HG03039 (cell line): ENCODE results near the gene VN1R2.
"Not testable (repeated sequence)": the region's sequence is repeated elsewhere in the genome, so short reads cannot be mapped to it uniquely, and the experiment has no call there.

ENCODE experiments used
- ATAC-seq: cut with Tn5 transposase; IDR thresholded peaks from one replicate; pipeline ENCODE4 v1.9.1; 2021; ENCODE audit warnings: mild to moderate bottlenecking, moderate library complexity; ENCODE audit not compliant: unreplicated experiment

Gene VN1R2, protein sequence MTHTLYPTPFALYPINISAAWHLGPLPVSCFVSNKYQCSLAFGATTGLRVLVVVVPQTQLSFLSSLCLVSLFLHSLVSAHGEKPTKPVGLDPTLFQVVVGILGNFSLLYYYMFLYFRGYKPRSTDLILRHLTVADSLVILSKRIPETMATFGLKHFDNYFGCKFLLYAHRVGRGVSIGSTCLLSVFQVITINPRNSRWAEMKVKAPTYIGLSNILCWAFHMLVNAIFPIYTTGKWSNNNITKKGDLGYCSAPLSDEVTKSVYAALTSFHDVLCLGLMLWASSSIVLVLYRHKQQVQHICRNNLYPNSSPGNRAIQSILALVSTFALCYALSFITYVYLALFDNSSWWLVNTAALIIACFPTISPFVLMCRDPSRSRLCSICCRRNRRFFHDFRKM

DNA sequence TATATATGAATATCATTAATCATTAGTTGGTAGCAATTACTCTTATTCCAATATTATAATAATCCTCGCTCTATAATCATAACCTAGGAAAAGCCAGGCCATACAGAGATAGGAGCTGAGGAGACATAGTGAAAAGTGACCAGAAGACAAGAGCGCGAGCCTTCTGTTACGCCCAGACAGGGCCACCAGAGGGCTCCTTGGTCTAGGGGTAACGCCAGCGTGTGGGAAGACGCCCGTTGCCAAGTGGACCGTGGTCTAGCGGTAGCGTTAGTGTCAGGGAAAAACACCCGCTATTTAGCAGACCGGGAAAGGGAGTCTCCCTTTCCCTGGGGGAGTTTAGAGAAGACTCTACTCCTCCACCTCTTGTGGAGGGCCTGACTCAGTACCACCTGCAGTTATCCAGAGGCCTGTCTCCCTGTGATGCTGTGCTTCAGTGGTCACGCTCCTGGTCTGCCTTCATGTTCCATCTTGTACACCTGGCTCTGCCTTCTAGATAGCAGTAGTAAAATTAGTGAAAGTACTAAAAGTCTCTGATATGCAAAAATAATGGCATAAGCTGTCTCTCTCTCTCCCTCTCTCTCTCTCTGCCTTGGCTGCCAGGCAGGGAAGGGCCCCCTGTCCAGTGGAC, at the start of gene VN1R2:
Gene VN1R2 (plus strand): TSS at position 578 of the 628 bp plus-strand sequence. CDS start 84 bp downstream, outside the sequence.
- not testable (repeated sequence) for ATAC-seq

- not testable (repeated sequence) for ATAC-seq
Measured at GRCh38 chr19:53211554-53211953, 46.5 kb upstream of the VN1R2 start.

GRCh38 chr19:53212703-53213320, 45.3 kb upstream of the VN1R2 start:
- ATAC-seq: no peak

- not testable (repeated sequence) for ATAC-seq
Measured at GRCh38 chr19:53222716-53223115, 35.4 kb upstream of the VN1R2 start.

DNA sequence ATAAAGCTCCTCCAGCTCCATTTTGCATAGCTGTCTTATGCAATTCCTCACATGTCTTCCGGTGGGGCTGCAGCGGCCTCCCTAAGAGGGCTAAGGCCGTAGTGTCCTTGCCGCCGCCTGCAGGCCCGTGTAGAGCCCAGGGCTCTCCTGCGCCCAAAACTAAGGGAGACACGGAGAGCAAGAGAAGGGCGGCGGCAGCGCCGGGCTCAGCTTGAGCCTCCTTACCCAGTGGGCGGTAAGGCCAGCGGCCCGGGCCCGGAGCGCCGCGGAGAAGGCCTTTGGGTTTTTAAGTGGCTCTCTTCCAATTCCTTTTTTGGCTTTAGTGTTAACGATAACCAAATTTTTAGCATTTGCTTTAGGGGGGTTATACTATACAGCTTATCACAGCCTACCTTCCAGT, 33.5 kb upstream of the VN1R2 start:
- no peak for ATAC-seq

DNA sequence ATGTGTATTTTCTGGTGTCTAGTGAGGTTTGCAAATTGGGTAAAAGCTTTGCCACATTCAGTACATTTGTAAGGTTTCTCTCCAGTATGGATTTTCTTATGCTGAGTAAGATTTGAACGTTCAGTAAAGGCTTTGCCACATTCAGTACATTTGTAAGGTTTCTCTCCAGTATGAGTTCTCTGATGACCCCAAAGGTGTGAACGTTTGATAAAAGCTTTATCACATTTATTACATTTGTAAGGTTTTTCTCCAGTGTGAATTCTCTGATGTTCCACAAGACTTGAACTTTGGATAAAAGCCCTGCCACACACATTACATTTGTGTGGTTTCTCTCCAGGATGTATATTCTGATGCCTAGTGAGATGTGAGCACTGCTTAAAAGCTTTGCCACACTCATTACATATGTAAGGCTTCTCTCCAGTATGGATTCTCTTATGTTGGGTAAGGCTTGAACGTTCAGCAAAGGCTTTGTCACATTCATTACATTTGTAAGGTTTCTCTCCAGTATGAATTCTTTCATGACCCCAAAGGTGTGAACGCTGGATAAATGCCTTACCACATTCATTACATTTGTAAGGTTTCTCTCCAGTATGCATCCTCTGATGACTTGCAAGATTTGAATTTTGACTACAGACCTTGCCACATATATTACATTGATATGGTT, 20.8 kb upstream of the VN1R2 start:
- ATAC-seq: no peak

DNA sequence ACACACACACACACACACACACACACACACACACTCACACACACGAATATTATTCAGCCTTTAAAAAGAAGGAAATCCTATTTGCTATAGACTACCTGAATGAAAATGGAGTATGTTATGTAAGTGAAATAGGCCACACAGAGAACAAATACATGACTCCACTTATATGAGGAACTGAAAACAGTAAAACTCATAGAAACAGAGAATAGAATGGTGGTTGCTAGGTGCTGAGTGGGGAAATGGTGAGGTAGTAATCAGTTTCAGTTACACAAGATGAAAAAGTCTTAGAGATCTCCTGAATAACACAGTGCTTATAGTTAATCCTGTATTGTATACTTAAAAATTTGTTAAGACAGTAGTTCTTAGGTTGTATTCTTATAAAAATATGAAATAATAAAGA, 11.6 kb upstream of the VN1R2 start:
- no peak for ATAC-seq

GRCh38 chr19:53254411-53255341, 3.4 kb upstream of the VN1R2 start, which contains the start of gene ZNF677:
ZNF677 (minus strand) TSS chr19:53254873; CDS start chr19:53251550, 3,323 bp downstream.
- ATAC-seq: no peak

- not testable (repeated sequence) for ATAC-seq
Measured at GRCh38 chr19:53267623-53268022, 9.5 kb downstream of the VN1R2 start, which contains the start of gene VN1R4. VN1R4 (minus strand) TSS chr19:53267723; CDS start chr19:53267665, 58 bp downstream.

DNA sequence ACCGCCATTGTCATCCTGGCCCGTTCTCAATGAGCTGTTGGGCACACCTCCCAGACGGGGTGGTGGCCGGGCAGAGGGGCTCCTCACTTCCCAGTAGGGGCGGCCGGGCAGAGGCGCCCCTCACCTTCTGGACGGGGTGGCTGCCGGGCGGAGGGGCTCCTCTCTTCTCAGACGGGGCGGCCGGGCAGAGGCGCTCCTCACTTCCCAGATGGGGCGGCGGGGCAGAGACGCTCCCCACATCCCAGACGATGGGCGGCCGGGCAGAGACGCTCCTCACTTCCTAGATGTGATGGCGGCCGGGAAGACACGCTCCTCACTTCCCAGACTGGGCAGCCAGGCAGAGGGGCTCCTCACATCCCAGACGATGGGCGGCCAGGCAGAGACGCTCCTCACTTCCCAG, 11.8 kb downstream of the VN1R2 start:
- not testable (repeated sequence) for ATAC-seq

GRCh38 chr19:53272044-53272443, 14.0 kb downstream of the VN1R2 start:
- no peak for ATAC-seq

GRCh38 chr19:53275480-53275879, 17.4 kb downstream of the VN1R2 start:
- ATAC-seq: no peak

DNA sequence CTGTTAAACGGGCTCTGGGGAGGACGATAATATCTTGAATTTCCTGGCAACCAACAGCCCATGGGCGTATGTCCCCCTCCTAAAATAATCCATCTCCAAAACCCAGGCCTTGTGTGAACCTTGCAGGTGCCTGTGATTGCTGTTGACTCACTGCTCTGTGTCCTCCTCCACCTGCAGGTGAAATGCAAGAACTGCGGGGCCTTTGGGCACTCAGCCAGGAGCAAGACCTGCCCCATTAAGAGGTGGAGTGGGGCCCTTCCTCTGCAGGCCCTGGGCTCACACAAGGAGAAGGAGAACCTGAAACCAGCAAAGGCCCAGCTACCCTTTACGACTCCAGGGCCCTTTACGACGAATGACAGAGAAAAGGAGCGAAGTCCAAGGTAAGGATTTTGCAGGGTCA, 23.9 kb downstream of the VN1R2 start:
- not testable (repeated sequence) for ATAC-seq

DNA sequence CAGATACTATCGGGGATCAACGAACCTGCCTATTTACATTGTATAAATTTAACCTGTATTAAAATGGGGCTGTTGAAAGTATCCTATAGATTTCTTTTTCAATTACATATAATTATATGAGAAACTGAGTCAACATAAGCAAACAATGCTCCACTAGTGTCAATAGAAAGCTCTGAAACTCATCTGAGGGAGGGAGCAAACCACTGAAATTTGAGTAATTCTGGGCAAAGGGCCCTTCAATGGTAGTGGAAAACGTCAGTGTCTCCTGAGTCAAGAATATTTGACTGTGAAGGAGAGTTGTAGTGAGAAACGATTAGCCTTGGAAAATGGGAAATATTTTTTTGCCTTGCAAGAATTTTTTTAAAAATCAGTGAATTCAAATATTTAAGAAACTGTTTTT, 27.0 kb downstream of the VN1R2 start:
- no peak for ATAC-seq

- no peak for ATAC-seq
Measured at GRCh38 chr19:53290758-53291549, 32.9 kb downstream of the VN1R2 start.

GRCh38 chr19:53294786-53295441, 36.8 kb downstream of the VN1R2 start:
- ATAC-seq: no peak

DNA sequence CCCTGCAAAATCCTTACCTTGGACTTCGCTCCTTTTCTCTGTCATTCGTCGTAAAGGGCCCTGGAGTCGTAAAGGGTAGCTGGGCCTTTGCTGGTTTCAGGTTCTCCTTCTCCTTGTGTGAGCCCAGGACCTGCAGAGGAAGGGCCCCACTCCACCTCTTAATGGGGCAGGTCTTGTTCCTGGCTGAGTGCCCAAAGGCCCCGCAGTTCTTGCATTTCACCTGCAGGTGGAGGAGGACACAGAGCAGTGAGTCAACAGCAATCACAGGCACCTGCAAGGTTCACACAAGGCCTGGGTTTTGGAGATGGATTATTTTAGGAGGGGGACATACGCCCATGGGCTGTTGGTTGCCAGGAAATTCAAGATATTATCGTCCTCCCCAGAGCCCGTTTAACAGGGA, 43.2 kb downstream of the VN1R2 start:
- ATAC-seq: not testable (repeated sequence)

DNA sequence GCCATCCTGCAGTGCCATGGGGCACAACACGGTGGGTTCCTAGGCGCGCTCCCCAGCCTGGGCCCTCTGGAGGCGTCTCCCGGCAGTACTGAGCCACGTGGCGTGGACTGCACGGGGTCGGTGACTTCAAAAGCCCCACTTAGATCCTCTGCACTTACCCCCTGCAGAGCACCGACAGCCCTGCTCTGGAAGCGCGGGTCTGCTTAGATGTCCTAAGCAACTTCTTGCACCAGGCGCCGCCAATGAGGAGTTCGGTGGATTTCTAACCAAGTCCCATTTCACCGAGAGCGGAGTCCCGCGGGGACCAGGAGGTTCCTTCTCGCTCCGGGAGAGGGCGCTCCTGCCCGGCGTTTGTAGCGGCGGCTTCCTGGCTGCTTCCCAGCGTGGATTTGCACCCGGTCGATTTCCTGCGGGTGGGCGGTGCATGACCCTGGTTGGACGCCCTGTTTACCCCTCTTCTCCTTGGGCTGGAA, 50.3 kb downstream of the VN1R2 start:
- ATAC-seq: no peak
